Mesendoderm (in vitro differentiated cells): ENCODE data around the gene B9D1.
A peak's percentile ranks its signal among the peaks of the same experiment; 100 is the strongest.

ENCODE experiments used
- small RNA-seq: library from polyadenylated mRNA; stranded (forward); fragments of <200 nt; extraction: miRNeasy Mini kit (QIAGEN cat#:217004); gene quantifications from one replicate; pipeline ENCODE3, GENCODE V24; 2013; ENCODE audit not compliant: insufficient read depth

B9D1 gene

Small RNA genes lying within 50 kb of the gene (small RNA-seq; reads per million reads assigned to genes)
- gene MIR1180: 258 reads per million, percentile 97 among the genes with 10 or more reads in this experiment
